ENCODE measurements around the gene TIAM1.

Gene TIAM1

DNA sequence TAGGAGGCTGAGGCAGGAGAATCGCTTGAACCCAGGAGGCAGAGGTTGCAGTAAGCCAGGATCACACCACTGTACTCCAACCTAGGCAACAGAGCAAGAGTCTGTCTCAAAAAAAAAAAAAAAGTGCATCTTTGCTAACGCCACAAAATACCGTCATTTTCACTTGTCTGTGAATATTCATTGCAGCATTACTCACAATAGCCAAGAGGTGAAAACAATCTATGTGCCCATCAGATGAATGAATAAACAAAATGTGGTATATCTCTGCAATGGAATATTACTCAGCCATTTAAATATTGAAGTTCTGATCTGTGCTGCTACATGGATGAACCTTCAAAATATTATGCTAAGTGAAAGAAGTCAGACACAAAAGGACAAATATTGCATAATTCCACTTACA is 7.9 kb upstream of the TIAM1 start:
- DNase-seq, result no peak

- DNase-seq, result no peak
These were observed 7.4 kb upstream of the TIAM1 start for GRCh38 chr21:31351438-31351837.

- DNase-seq, result no peak
These were observed 5.1 kb upstream of the TIAM1 start for GRCh38 chr21:31349208-31349607.

DNA sequence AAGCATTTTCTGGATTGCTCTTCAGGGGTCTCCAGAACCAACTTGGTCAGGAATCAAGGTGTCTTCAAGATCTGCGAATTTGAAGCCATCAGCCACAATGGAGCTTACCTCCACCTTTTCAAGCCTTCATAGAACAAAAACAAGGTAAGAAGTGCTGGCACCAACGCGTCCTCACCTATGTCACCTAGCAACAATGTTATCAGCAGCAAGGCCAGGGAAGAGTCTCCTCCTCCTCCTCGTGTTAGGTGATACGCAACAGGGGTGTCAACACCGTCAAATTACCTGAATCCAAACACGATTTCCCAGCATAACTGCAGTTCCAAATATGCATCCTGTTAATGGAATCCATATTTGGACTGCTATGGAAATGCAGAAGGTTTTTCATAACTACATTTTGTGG is 4.1 kb upstream of the TIAM1 start:
- no peak for DNase-seq

GRCh38 chr21:31347435-31348032 is 3.5 kb upstream of the TIAM1 start:
- peak; percentile 61 for DNase-seq

DNA sequence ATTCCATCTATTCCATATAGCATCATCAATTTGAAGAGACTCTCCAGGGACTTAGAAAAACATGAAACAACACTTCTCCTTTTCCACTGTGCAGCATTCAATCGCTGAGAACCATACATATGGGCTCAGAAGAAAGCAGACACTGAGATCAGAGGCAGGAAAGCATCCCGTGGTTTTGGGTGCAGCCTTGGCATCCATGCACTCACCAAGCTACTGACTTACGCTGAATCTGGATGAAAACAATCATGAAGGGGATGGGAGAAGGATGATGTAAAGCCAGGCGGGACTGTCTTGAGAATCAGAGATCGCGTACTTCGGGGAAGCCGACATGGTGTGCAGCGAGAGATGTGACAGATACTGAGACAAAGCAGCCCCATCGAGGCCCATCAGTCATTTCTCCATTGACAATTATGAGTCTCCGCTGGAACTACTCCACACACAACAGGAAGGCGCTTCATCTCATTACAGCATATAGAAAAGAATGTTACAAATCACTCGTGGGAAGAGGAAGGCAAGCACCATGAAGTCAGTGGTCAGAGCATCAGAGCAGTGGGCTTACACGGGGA is 2.3 kb upstream of the TIAM1 start:
- DNase-seq, result no peak

DNA sequence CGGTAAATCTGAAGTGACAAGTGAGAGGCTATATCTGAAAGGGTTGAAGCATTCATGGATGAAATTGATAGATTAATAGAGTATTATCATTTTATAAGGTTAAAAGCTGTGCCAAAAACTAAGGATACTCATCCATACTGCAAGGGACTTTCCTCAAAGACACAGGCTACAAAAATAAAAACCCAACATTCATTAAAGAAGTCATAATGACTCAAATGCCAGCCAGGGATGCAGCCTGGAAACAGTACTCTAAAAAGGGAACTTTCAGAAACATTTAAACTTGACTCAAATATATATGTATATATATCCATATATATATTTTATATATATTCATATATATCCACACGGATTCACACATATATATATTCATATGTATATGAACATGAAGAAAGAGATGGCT is 1.1 kb upstream of the TIAM1 start:
- no peak for DNase-seq

GRCh38 chr21:31343030-31343510 is 991 bp downstream of the TIAM1 start:
- DNase-seq, result no peak

GRCh38 chr21:31342348-31342747 is 1.7 kb downstream of the TIAM1 start:
- no peak for DNase-seq

DNA sequence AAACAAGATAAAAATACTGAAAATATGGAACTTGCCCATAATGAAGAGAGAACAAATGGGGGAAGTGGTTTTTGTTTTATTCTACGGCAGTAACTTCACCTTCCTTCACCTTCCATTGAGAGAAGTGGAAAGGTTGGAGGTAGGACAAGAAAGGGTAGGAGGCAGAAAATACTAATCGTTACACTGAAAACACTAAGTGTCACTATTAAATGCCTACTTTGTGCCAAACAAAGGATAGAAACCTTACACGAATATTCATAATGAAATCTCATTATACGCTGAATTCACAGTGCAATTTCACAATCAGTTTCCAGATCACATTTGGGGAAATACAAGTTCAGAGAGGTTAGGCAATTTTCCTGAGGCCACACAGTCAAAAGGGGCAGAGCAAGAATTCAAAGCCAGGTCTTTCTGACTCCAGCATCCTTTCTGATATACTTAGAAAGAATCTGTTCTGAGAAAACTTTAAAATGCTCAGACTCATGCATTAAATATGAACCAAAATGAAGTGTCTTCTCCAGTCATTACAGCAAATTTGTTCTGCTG is 3.0 kb downstream of the TIAM1 start:
- DNase-seq, result no peak

DNA sequence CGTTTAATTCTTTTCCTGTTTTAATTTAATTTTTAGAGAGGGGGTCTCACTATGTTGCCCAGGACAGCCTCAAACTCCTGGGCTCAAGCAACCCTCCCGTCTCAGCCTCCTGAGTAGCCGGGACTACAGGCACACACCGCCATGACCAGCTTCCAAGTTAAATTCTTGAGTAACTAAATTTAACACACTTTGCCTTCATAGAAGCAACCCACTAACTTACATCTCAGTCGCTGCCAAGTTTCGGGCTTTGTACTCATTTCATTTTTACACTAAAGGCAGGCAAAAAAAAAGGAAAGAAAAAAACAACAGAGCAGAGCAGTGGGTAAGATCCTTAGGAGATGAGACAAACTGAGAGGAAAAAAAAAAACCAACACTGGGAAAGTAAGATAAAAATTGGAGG is 3.5 kb downstream of the TIAM1 start:
- no peak for DNase-seq

DNA sequence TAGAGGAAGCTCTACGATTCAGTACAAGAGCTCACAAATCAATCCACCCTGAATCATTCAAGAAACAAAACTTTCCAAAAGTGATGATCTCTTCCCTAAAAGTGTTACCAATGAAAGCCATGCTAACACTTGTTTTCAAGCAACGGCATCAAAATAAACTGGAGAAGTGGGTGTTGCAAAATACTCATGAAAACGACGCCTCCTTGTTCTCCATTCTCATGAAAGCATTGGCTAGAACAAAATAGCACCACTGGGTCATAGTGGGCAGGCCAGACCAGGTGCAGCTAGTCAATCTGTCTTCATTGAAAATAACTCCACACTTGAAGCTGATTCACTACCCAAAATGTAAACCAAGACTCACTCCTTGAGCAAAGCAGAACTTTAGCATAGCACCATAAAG is 4.3 kb downstream of the TIAM1 start:
- DNase-seq, result no peak

GRCh38 chr21:31338908-31339368 is 5.1 kb downstream of the TIAM1 start:
- DNase-seq, result no peak

DNA sequence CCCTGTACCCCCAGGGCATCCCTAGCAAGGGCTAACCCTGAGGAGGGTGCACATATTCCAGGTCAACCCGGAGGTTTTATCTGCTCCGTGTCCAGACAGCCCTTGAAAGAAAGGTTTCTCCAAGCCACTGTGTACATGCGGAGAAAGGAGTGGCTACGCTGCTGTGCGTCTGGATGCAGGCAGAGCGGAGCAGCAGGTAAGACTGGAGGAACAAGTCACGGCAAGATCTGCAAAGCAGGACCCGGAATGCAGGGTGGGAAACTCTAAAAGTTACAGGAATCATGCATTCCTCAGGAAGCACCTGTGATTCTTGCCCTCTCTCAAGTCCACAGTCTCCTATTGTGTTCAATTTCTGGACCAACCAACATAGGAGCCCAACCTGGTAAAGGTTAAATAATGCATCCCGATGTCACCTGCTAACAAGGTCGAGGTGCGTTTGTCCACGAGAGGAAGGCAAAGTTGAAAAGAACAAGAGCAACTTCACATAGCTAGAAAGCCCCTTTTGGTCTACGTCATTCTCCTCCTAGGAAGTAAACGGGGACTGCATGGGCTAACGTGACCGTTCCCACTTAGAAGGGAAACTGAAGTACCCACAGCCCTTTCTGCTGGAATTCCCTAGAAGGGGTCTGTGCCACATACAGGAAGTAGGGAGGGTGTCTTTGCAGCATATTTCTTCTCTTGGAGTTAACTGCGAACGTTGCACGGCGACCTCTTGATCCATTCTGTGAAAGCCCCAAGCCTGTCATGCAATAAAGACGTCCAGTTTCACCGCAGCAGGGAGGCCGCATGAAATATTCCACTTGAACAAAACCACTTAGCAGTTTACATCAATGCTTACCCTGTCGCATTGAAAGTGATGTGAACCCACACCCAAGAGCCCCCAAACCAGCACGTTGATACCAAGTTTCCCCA is 5.8 kb downstream of the TIAM1 start:
- DNase-seq, result no peak

GRCh38 chr21:31337086-31337485 is 7.0 kb downstream of the TIAM1 start:
- DNase-seq, result no peak

DNA sequence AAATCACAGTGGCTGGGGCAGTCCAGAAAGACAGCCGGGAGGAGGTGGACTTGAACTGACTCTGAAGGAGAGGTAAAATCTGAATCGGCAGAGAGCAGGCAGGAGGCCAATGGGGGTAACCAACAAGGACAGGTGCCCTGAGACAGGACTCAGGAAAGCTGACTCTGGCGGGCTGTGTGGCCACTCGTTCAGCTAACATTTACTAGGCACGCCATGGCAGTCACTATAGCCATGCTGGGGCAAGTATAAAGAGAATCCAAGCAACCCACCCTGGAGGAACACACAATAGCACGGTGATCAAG is 7.4 kb downstream of the TIAM1 start:
- no peak for DNase-seq

- no peak for DNase-seq
These were observed 7.9 kb downstream of the TIAM1 start for GRCh38 chr21:31335957-31336738.

DNA sequence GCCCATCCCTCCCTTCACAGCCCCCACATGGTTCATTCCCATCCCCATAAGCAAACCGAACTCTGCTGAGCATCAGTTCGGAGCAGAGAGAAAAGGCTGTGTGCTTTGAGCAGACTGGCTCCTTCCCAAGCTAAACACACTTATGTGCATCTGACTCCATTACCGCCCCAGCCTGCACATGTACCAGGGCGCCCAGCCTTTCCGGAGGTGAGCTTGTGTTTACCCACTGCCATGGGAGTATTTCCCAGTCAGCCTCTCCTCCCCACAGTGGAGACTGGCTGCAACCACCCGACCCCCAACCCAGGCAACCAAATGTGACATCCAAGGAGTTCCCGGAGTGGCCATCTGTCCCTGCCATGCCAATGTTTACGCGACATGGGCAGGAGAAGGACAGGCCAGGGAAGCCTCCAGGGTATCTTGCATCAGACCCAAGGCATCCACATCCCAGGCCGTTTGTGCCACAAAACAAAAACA is 9.4 kb downstream of the TIAM1 start:
- DNase-seq, result no peak

DNA sequence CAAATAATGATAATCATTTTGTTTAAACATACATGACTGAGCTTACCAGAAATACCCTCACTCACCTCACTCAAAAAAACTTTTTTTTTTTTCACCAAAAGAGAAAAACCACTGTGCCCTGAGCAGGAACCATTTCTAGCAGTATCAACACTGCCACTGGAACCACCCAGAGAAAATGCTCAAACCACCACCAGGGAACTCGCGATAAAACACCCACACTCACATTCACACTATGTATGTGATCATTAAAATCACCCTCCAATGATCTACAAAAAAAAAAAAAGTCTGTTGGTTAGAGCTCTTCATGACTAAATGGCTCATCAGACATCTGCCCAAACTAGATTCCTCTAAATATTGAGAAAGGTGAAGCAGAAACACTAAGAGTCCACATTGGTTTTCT is 11.5 kb downstream of the TIAM1 start:
- DNase-seq, result no peak

DNA sequence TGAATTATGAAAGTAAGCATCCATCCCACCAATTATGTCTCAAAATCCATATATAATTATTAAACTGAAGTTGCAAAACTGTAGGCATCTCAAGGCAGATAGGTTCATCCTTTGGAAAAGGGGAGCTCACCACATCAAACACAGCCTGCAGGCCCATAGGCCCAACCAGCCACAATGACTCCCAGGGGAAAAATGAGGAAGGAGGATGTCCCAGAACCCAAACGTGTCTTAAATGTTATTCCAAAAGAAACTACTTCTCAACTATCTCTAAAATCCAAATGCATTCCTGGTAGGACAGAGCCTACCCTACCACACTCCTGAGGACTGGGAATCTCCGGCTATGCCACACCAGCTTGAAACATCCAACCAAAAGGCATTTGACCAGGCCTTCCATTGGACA is 12.8 kb downstream of the TIAM1 start:
- DNase-seq, result no peak

- DNase-seq, result no peak
These were observed 13.9 kb downstream of the TIAM1 start for GRCh38 chr21:31330144-31330483.

- no peak for DNase-seq
These were observed 14.5 kb downstream of the TIAM1 start for GRCh38 chr21:31329456-31330143.
